GM06990 (cell line): ENCODE results near the gene TRIM44.
A peak's percentile ranks its signal among the peaks of the same experiment; 100 is the strongest.
"Not testable (repeated sequence)": the region's sequence is repeated elsewhere in the genome, so short reads cannot be mapped to it uniquely, and the experiment has no call there.

Experiments
- DNase-seq: peaks from one replicate; pipeline ENCODE4 v3.0.0-alpha.2; 2011; ENCODE audit not compliant: insufficient read length; ENCODE audit errors: extremely low read depth
- H3K27me3 ChIP-seq: replicated peaks from 2 replicates; pipeline ENCODE4 v1.6.0; 2011; ENCODE audit warnings: low read length; ENCODE audit not compliant: control insufficient read depth, insufficient read depth
- H3K36me3 ChIP-seq: 2 replicates; pipeline ENCODE4 v1.5.1; 2011; ENCODE audit warnings: low read length; ENCODE audit not compliant: control insufficient read depth, insufficient read depth
- H3K4me3 ChIP-seq: replicated peaks from 2 replicates; pipeline ENCODE4 v1.5.1; 2011; ENCODE audit warnings: low read depth, mild to moderate bottlenecking, control low read depth, low read length
- TF ChIP-seq, protein P1 (sequence below): IDR thresholded peaks from 2 replicates; pipeline ENCODE4 v1.5.1; 2011; ENCODE audit warnings: low read length, control low read depth, mild to moderate bottlenecking, inconsistent platforms; ENCODE audit not compliant: insufficient read depth, poor library complexity, severe bottlenecking

The TRIM44 gene

GRCh38 chr11:35709376-35709775 lies 46.8 kb downstream of the TRIM44 start:
- Histone ChIP-seq H3K27me3 (no peaks in the 10 kb centered on the region), H3K36me3 (no peaks in the 10 kb centered on the region), H3K4me3 (no peak overlapping the region)
- TF ChIP-seq, protein P1, sequence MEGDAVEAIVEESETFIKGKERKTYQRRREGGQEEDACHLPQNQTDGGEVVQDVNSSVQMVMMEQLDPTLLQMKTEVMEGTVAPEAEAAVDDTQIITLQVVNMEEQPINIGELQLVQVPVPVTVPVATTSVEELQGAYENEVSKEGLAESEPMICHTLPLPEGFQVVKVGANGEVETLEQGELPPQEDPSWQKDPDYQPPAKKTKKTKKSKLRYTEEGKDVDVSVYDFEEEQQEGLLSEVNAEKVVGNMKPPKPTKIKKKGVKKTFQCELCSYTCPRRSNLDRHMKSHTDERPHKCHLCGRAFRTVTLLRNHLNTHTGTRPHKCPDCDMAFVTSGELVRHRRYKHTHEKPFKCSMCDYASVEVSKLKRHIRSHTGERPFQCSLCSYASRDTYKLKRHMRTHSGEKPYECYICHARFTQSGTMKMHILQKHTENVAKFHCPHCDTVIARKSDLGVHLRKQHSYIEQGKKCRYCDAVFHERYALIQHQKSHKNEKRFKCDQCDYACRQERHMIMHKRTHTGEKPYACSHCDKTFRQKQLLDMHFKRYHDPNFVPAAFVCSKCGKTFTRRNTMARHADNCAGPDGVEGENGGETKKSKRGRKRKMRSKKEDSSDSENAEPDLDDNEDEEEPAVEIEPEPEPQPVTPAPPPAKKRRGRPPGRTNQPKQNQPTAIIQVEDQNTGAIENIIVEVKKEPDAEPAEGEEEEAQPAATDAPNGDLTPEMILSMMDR: no peak
- no peak for DNase-seq

DNA sequence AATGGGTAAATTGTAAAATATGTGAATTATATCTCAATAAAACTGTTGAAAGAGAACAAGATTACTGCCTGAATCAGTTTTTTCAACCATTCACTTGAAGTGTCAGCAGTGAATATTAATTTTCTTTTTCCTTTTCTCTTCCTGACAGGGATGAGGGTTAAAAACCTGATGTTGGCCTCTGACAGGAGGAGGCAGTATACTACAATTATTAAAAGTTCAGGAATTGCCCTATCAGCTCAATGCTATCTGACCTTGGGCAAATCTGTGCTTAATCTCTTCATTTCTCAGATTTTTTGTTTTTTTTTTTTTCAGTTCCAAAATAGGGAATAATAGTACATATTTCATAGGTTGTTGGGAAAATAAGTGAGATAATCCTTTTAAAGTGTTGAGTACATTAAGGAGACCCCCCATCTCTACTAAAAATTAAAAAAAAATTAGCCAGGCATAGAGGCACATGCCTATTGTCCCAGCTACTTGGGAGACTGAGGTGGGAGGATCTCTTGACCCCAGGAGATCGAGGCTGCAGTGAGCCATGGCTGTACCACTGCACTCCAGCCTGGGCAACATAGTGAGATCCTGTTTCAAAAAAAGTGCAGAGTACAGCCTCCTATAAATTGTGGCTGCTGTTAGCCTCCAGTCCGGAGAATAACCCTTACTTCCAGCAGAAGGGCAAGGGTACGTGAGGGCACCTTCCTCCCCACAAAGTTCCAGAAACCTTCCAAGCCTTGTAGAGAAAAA lies 48.8 kb downstream of the TRIM44 start:
- H3K27me3 ChIP-seq: no peaks in the 10 kb centered on the region
- no peaks in the 10 kb centered on the region for H3K36me3 ChIP-seq
- DNase-seq: no peak
- TF ChIP-seq, protein P1: no peak
- H3K4me3 ChIP-seq: no peak overlapping the region

DNA sequence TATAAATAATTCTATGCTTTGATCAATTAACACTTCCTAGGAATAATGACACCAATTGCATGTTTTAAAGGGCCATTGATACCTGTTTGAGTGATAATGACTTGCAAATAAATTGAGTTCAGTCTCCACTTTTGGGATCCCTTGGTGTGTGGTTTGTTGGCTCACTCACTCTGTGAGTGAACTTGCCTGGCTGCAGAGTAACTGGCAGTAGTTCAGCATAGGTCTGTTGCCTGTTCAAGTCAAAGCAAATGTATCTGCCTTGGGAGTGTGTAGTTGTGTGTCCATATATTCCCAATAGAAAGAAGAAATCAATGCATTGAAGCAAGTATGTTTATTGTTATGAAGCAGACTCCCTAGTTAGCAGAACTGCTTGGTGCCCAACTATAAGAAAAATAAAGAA lies 49.3 kb downstream of the TRIM44 start:
- no peak overlapping the region for H3K4me3 ChIP-seq
- TF ChIP-seq, protein P1: no peak
- no peaks in the 10 kb centered on the region for H3K36me3 ChIP-seq
- DNase-seq: no peak
- no peaks in the 10 kb centered on the region for H3K27me3 ChIP-seq

GRCh38 chr11:35712533-35712932 lies 50.0 kb downstream of the TRIM44 start:
- H3K4me3 ChIP-seq: no peak overlapping the region
- no peaks in the 10 kb centered on the region for H3K36me3 ChIP-seq
- TF ChIP-seq, protein P1: no peak
- no peaks in the 10 kb centered on the region for H3K27me3 ChIP-seq
- no peak for DNase-seq

DNA sequence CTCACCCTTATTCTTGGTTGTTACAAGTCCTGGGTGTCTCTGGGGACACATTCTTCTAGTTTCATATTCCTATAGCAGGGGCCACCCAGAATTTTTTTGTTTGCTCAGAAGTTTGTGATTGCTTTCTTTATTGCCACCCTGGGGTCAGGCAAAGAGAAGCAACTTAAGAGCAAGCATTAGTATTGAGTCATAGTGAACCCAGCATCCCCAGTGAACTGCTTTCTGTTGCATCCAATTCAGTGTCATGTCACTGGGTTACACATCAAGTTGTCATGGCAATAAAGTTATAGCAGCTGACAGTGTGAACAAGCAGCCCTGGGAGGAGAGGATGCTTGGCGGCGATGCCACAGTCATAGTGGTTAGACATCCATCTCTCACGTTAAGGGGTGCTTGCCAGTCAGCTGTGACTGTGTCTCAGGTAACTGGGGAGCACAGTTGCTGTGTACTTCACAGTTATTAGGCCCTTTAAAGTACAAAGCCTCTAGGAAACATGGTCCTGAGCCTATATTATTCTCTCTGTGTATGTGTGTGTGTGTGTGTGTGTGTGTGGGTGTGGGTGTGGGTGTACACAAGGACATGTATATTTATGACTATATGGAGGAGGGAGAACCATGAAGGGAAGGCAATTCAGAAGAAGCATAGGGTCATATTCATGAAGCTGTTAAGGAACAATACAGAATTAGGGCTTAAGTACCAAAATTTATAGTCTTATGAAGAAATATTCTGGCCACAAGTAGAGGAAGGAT lies 52.5 kb downstream of the TRIM44 start:
- no peaks in the 10 kb centered on the region for H3K36me3 ChIP-seq
- H3K27me3 ChIP-seq: no peaks in the 10 kb centered on the region
- TF ChIP-seq, protein P1: no peak
- no peak overlapping the region for H3K4me3 ChIP-seq
- DNase-seq: peak; percentile 48

DNA sequence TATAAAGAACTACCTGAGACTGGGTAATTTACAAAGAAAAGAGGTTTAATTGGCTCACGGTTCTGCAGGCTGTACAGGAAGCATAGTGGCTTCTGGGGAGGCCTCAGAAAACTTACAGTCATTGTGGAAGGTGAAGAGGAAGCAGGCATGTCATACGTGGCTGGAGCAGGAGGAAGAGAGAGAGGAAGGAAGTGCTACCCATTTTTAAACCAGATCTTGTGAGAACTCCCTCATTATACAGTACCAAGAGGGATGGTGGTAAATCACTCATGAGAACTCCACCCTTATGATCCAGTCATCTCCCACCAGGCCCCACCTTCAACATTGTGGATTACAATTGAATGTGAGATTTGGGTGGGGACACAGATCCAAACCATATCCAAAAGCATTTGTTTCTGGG lies 53.1 kb downstream of the TRIM44 start:
- H3K36me3 ChIP-seq, H3K27me3 ChIP-seq, DNase-seq, H3K4me3 ChIP-seq: not testable (repeated sequence)
